Mucosa of descending colon (tissue), 3 donors: ENCODE measurements around the gene RPS16. TPM values are rescaled to one million over a fixed set of nuclear protein-coding genes. Genes with fewer than 3 reads are reported as not detected.

Source experiments
- ATAC-seq: fragments of 200-7000 bp; cut with Tn5 transposase; one replicate; pipeline ENCODE4 v1.9.1; 2020; ENCODE audit warnings: mild to moderate bottlenecking, moderate library complexity
- DNase-seq, 3 donors: peaks; one replicate each; pipeline ENCODE4 v3.0.0-alpha.2; 2020
- H3K36me3 ChIP-seq: fragments of 200-600 bp; one replicate; pipeline ENCODE4 v1.8.0; 2021; ENCODE audit warnings: low read depth, mild to moderate bottlenecking
- H3K4me1 ChIP-seq: fragments of 200-600 bp; one replicate; pipeline ENCODE4 v1.8.0; 2021; ENCODE audit warnings: low read depth, mild to moderate bottlenecking
- H3K4me3 ChIP-seq: fragments of 200-600 bp; one replicate; pipeline ENCODE4 v1.8.0; 2021; ENCODE audit warnings: mild to moderate bottlenecking
- H3K9me3 ChIP-seq: fragments of 200-600 bp; one replicate; pipeline ENCODE4 v1.8.0; 2021; ENCODE audit warnings: mild to moderate bottlenecking
- intact Hi-C, 2 donors: fragments of 100-400 bp; cut with DNase I in 1 of 2; cut with micrococcal nuclease in 1 of 2; formaldehyde crosslinking; loops; one replicate each; pipeline versions ENCODE4 v1.11.0 to v1.11.1; 2022; cut with DNase I, micrococcal nuclease
- total RNA-seq, 3 donors: library from RNA; stranded (reverse); fragmentation: NEBNext Ultra II Directional in 2 of 3; extraction: Animal tissue kit (Norgen Biotek cat#: 25700) in 2 of 3; gene quantifications; one replicate each; pipeline versions ENCODE4 v1.2.1 to v1.2.4, GENCODE V29; 2021 to 2023
- TF ChIP-seq, protein P1 (sequence below): fragments of 200-600 bp; IDR thresholded peaks from one replicate; pipeline ENCODE4 v1.8.0; 2022; ENCODE audit warnings: antibody characterized with exemption, mild to moderate bottlenecking
- donor health status: DM: no; HTN: no; CAD: no; lungs with moderate emphysema.
- donor health status: DM: no; HTN: no; CAD: no.
- donor health status: DM: no; HTN: yes; CAD: no.

Gene RPS16
- total RNA-seq, 3 donors from 2014 or later: 1,270 to 1,804 (median 1,507) TPM

DNA sequence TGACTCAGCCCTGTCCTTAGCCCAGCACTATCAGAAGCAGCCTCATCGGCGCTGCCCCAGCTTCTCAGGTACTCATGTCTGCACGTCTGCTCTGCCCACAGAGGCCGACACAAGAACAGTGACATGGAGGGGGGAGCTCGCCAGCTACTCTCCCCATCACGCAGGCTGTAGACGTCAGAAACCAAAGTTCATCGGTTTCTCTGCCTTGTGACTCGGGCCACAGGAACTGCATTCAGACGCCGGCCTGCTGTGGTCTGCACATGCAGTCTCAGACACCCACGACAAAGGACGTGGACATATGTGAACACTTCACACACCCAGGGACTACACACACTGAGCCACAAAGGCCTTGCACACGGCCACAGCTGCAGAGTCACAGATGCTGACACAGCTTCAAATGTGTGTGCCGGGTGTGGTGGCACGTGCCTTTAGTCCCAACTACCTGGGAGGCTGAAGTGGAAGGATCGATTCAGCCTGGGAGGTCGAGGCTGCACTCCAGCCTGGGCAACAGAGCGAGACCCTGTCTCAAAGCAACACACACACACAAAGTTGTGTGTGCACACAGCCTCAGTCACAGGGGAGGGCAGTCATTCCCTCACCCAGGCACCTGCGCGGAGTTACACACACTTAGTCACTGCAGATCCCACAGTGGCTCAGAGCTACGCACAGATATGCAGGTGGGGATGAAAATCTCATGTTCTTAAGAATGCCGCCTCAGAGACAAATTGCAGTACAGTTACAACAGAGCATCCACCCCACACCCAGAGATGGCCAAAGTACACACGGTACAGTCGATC lies 34.0 kb downstream of the RPS16 start:
- Histone ChIP-seq H3K4me3 (no peak overlapping the region), H3K36me3 (no peaks in the 10 kb centered on the region), H3K9me3 (no peaks in the 10 kb centered on the region), H3K4me1 (peaks cover 68% of the 10 kb centered on the region)
- TF ChIP-seq, protein P1, sequence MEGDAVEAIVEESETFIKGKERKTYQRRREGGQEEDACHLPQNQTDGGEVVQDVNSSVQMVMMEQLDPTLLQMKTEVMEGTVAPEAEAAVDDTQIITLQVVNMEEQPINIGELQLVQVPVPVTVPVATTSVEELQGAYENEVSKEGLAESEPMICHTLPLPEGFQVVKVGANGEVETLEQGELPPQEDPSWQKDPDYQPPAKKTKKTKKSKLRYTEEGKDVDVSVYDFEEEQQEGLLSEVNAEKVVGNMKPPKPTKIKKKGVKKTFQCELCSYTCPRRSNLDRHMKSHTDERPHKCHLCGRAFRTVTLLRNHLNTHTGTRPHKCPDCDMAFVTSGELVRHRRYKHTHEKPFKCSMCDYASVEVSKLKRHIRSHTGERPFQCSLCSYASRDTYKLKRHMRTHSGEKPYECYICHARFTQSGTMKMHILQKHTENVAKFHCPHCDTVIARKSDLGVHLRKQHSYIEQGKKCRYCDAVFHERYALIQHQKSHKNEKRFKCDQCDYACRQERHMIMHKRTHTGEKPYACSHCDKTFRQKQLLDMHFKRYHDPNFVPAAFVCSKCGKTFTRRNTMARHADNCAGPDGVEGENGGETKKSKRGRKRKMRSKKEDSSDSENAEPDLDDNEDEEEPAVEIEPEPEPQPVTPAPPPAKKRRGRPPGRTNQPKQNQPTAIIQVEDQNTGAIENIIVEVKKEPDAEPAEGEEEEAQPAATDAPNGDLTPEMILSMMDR: no peak
- DNase-seq (peak; percentile 86 to 92 (median 86)), ATAC-seq (peak; percentile 37)
- intact Hi-C loops: no loop called here

DNA sequence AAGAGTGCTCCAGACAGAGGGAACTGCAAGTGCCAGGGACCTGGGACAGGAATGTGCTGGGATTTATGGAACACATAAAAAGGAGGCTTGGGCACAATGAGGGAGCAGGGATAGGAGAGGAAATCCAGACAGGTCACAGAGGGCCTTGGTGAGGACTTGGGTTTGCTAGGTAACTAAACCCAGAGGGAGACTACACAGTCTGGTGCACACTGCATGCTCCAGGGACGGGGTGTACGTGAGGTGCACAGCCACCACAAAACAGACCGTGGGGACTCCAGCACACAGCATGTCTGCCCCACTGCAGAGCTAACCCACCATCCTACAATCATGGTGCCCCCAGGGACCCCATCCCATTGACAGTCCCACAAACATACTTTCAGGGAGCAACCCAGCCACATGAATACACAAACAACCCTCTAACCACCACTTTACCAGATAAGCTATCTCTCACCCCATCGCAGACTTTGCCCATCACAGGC lies 34.6 kb downstream of the RPS16 start:
- no peak for ATAC-seq
- Histone ChIP-seq H3K4me3 (no peak overlapping the region), H3K36me3 (no peaks in the 10 kb centered on the region), H3K4me1 (peaks cover 68% of the 10 kb centered on the region), H3K9me3 (no peaks in the 10 kb centered on the region)
- intact Hi-C loops: no loop called here
- TF ChIP-seq, protein P1: no peak
- DNase-seq: no peak

DNA sequence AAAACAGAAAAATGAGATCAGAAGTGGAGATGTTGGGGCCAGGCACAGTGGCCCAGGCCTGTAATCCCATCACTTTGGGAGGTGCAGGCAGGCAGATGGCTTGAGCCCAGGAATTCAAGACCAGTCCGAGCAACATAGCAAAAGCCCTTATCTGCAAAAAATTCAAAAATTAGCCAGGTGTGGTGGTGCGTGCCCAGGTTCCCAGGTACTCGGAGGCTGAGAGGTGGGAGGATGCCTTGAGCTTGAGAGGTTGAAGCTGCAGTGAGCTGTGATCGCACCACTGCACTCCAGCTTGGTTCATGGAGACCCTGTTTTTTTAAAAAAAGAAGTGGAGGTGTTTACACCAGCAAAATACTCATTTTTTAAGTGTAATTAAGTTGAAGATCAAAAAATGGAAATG lies 35.7 kb downstream of the RPS16 start:
- TF ChIP-seq, protein P1: no peak
- Histone ChIP-seq H3K36me3 (no peaks in the 10 kb centered on the region), H3K4me1 (peaks cover 61% of the 10 kb centered on the region), H3K4me3 (no peak overlapping the region), H3K9me3 (no peaks in the 10 kb centered on the region)
- DNase-seq (no peak), ATAC-seq (no peak)
- intact Hi-C loops: no loop called here

DNA sequence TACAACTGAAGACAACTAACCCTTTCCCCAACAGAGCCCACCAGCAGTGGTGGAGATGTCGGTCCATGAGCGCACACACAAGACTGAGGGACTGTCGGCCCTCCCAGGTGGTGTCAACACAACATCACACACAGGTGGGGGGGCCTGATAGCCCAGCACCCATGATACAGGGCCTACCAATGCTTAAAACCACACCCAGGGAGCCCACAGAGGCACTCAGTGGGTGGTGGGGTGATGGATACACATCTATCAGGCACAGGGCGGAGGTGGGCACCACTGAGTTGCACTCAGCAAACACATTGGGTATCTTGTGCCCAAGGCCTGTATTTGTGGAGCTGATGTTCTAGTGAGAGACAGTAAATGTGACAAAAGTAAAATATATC lies 36.1 kb downstream of the RPS16 start:
- DNase-seq (no peak), ATAC-seq (no peak)
- Histone ChIP-seq H3K9me3 (no peaks in the 10 kb centered on the region), H3K4me1 (peaks cover 59% of the 10 kb centered on the region), H3K4me3 (no peak overlapping the region), H3K36me3 (no peaks in the 10 kb centered on the region)
- TF ChIP-seq, protein P1: no peak
- intact Hi-C loops: no loop called here

DNA sequence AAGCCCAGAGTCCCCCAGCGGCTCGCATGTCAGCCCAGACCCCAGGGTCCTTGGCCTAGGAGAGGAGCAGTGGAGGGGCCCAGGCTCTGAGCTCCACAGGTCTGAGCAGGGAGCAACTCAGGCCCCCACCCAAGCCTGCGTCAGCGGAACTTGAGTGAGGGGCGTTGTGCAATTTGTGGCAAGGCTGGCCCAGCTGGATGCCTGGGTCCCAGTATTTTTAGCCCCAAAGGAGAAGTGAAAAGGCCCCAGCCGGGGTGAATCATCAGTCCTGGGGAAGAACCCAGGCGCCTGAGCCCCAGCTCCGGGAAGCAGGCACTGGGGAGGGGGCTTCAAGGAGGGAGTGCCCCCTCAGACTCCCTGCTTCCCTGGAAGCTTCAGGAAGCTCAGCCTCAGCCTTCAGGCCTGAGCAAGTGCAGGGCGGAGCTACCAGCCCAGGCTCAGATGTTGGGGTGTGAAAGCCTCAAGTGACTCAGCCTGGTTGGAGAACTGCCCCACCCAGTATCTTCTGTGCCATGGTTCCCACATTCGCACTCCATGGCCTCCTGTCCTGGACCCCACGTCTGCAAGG lies 37.4 kb downstream of the RPS16 start:
- ATAC-seq (peak; percentile 62), DNase-seq (peak; percentile 85 to 92 (median 87))
- H3K36me3 ChIP-seq: no peaks in the 10 kb centered on the region
- no peaks in the 10 kb centered on the region for H3K9me3 ChIP-seq
- TF ChIP-seq, protein P1: no peak
- no peak overlapping the region for H3K4me3 ChIP-seq
- peaks cover 52% of the 10 kb centered on the region for H3K4me1 ChIP-seq
- intact Hi-C loops: no loop called here
